Erythroblast (primary cell): ENCODE measurements around the gene HAPLN3.

ENCODE experiments used
- GATA1 ChIP-seq: IDR thresholded peaks from 2 replicates; pipeline ENCODE4 v1.6.1; 2011; ENCODE audit warnings: low read depth, mild to moderate bottlenecking, control low read depth, low read length, moderate library complexity
- POLR2A ChIP-seq: IDR thresholded peaks from 2 replicates; pipeline ENCODE4 v1.6.1; 2011; ENCODE audit warnings: mild to moderate bottlenecking, low read length

DNA sequence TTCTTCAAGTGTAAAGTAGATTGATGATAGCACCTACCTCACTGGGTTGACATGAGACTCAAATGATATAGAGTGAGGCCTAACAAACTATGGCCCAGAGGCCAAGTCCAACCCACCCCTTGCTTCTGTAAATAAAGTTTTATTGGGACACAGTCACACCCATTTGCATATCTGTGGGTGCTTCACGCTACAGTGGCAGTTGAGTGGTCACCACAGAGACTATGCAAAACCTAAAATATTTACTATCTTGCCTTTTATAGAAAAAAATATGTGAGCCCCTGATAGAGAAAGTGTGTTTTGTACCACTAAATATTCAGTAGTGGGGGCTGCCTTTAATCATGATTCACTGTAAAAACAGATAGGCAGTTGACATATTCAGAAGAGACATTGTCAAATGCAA, 54.1 kb downstream of the HAPLN3 start:
- no peak for TF ChIP-seq POLR2A
- no peak for TF ChIP-seq GATA1
